ENCODE results near the gene PAMR1.

- TF ChIP-seq CTCF (IDR thresholded peaks at IDR 0.05) (no peak), POLR2A (IDR thresholded peaks at IDR 0.05) (no peak)
These were observed 59.4 kb downstream of the PAMR1 start for GRCh38 chr11:35466058-35466457.
